ENCODE results near the gene RPLP2. TPM values are rescaled to one million over a fixed set of nuclear protein-coding genes. Genes with fewer than 3 reads are reported as not detected.
A peak's percentile ranks its signal among the peaks of the same experiment; 100 is the strongest.

Gene RPLP2
- total and polyA plus RNA-seq, 2 of the 4 experiments (the other 2 are of a cell fraction): 59.9 to 1,897 TPM

DNA sequence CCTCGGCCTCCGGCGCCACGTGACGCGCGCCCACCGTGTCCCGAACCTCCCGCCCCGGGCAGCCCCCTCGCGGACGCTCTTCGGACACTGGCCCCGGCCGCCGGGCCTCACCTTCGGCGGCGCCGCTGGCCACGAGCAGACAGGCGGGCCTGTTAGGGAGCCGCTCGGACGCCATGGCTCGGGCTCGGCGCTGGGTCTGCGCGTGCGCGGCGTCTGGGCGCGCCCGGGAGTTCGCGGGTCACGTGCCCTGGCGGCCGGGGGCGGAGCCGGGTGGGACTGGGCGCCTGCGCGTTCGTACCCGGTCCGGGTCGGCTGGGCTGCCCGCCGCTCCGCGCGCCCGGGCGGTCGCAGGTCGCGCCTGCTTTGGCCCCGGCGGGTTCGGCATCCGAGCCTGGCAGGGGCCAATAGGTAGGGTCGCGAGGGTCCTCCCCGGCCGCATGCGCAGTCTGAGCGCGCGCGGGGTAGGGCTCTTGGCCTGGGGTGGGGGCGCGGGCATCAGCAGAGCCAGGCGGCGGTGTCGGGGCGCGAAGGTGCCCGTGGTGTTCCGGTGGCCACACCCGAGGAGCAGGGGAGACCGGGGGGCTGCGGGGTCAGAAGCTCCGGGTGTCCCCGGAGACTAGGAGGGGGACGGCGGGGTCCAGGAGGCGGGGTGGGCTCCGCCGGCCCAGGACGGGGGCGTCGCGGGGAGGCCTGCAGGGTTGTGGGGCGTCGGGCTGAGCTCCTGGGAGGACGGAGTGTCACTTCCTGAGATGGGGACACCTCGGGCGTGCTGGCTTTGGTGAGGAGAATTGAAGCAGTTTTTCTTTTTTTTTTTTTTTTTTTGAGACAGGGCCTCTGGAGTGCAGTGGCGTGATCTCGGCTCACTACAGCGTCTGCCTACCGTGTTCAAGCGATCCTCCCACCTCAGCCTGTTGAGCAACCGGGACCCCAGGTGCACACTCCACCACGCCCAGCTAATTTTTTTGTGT is 32.2 kb upstream of the RPLP2 start, which contains the start of gene GATD1:
GATD1 (minus strand) TSS at position 200 of the 968 bp plus-strand sequence; CDS start at position 175, 25 bp downstream.
- peak; percentile 85 for ATAC-seq (ENCODE audit: low read depth)
- dilution Hi-C loops (cut with HindIII; ENCODE audit: low sequenced_read_pairs, unreplicated experiment): no loop called here
- TF ChIP-seq MXI1 (IDR thresholded peaks at IDR 0.05; ENCODE audit: borderline replicate concordance, low read depth, low read length): peak; percentile 55; the same call in 1 of the 2 replicates
- TF ChIP-seq, protein P1, sequence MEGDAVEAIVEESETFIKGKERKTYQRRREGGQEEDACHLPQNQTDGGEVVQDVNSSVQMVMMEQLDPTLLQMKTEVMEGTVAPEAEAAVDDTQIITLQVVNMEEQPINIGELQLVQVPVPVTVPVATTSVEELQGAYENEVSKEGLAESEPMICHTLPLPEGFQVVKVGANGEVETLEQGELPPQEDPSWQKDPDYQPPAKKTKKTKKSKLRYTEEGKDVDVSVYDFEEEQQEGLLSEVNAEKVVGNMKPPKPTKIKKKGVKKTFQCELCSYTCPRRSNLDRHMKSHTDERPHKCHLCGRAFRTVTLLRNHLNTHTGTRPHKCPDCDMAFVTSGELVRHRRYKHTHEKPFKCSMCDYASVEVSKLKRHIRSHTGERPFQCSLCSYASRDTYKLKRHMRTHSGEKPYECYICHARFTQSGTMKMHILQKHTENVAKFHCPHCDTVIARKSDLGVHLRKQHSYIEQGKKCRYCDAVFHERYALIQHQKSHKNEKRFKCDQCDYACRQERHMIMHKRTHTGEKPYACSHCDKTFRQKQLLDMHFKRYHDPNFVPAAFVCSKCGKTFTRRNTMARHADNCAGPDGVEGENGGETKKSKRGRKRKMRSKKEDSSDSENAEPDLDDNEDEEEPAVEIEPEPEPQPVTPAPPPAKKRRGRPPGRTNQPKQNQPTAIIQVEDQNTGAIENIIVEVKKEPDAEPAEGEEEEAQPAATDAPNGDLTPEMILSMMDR (conservative IDR thresholded peaks at IDR 0.05; ENCODE audit: low read depth, low read length): no peak
- no peak for TF ChIP-seq RFX5 (IDR thresholded peaks at IDR 0.05; ENCODE audit: low read depth, low read length)
- TF ChIP-seq, protein P2, sequence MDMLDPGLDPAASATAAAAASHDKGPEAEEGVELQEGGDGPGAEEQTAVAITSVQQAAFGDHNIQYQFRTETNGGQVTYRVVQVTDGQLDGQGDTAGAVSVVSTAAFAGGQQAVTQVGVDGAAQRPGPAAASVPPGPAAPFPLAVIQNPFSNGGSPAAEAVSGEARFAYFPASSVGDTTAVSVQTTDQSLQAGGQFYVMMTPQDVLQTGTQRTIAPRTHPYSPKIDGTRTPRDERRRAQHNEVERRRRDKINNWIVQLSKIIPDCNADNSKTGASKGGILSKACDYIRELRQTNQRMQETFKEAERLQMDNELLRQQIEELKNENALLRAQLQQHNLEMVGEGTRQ (IDR thresholded peaks at IDR 0.05; ENCODE audit: low read depth, low read length): peak; percentile 97
- TF ChIP-seq SMC3 (IDR thresholded peaks at IDR 0.05; ENCODE audit: low read depth, low read length): no peak
- peak; percentile 87 for TF ChIP-seq POLR2A (IDR thresholded peaks at IDR 0.05; ENCODE audit: low read depth, low read length)
- TF ChIP-seq RCOR1 (IDR thresholded peaks at IDR 0.05; ENCODE audit: insufficient replicate concordance, low read length): no peak
- peak; percentile 47; the same call in 1 of the 2 replicates for TF ChIP-seq MAZ (IDR thresholded peaks at IDR 0.05; ENCODE audit: borderline replicate concordance, low read depth, low read length)
- no peak for TF ChIP-seq FOS (IDR thresholded peaks at IDR 0.05; ENCODE audit: low read depth, low read length)
- TF ChIP-seq BHLHE40 (IDR thresholded peaks at IDR 0.05; ENCODE audit: low read depth, low read length): peak; percentile 90
- no peak for TF ChIP-seq NFE2L2 (IDR thresholded peaks at IDR 0.05; ENCODE audit: low read depth, low read length)
- TF ChIP-seq, protein P3, sequence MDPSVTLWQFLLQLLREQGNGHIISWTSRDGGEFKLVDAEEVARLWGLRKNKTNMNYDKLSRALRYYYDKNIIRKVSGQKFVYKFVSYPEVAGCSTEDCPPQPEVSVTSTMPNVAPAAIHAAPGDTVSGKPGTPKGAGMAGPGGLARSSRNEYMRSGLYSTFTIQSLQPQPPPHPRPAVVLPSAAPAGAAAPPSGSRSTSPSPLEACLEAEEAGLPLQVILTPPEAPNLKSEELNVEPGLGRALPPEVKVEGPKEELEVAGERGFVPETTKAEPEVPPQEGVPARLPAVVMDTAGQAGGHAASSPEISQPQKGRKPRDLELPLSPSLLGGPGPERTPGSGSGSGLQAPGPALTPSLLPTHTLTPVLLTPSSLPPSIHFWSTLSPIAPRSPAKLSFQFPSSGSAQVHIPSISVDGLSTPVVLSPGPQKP (IDR thresholded peaks at IDR 0.05; ENCODE audit: borderline replicate concordance, low read depth, low read length): no peak

More for the DNA sequence above, 32.2 kb upstream of the RPLP2 start, which contains the start of gene GATD1:
- peak within 1 kb of the TSS; percentile 99 for H3K9ac ChIP-seq (ENCODE audit: low read depth, low read length)
- H4K5ac ChIP-seq (ENCODE audit: low read depth, low read length): peak within 1 kb of the TSS; percentile 30
- H3K23ac ChIP-seq (ENCODE audit: low read depth, low read length): peak within 1 kb of the TSS; percentile 98
- H2BK15ac ChIP-seq (ENCODE audit: low read depth, low read length): no peak within 1 kb of the TSS; the same call in 2 of the 3 replicates
- H3K4me1 ChIP-seq (ENCODE audit: control insufficient read depth, insufficient read depth, low read length): peaks cover 13% of the 10 kb centered on the region
- peak within 1 kb of the TSS; percentile 98 for H3K27ac ChIP-seq (ENCODE audit: insufficient read depth, low read length)
- H3K4me2 ChIP-seq (ENCODE audit: low read depth, low read length): peak within 1 kb of the TSS; percentile 99
- peak; percentile 75 for DNase-seq
- peak within 1 kb of the TSS; percentile 99 for H3K4me3 ChIP-seq (ENCODE audit: insufficient read depth, low read depth, low read length)
- WGBS, 2 experiments (ENCODE audit: extremely low coverage in 2 of 2, insufficient read length in 1 of 2): 1% methylated on average over 50 of the region's 110 CpGs; no CpG with 5 or more reads in 1 of the 2 experiments
- peak within 1 kb of the TSS; percentile 67 to 91 for H4K8ac ChIP-seq (ENCODE audit: low read depth in 2 of 2, low read length in 2 of 2)
- in situ Hi-C loops (cut with MboI; ENCODE audit: low sequenced_read_pairs): no loop called here
- peak within 1 kb of the TSS; percentile 91 for H3K4ac ChIP-seq (ENCODE audit: low read depth, low read length)
- H2BK5ac ChIP-seq (ENCODE audit: low read depth, low read length, poor library complexity, severe bottlenecking): peak within 1 kb of the TSS; percentile 88
- intact Hi-C loops (cut with micrococcal nuclease): no loop called here
- peaks cover 25% of the 10 kb centered on the region for H3K36me3 ChIP-seq (ENCODE audit: control insufficient read depth, insufficient read depth, low read length)
- no TSS peak for BruUV-seq (replicated peaks)
- H3K18ac ChIP-seq (ENCODE audit: low read depth, low read length): peak within 1 kb of the TSS; percentile 46; the same call in 1 of the 2 replicates
- H3K9me3 ChIP-seq (ENCODE audit: control insufficient read depth, insufficient read depth, low read length): no peaks in the 10 kb centered on the region
- H2AFZ ChIP-seq (replicated peaks; ENCODE audit: low read length, poor library complexity): peak within 1 kb of the TSS; percentile 90
- H2AK5ac ChIP-seq (ENCODE audit: low read depth, low read length): peak within 1 kb of the TSS; percentile 99
- peaks cover 55% of the 10 kb centered on the region for H4K20me1 ChIP-seq (ENCODE audit: insufficient read depth, low read length)
- peak within 1 kb of the TSS; percentile 51 for H3K56ac ChIP-seq (ENCODE audit: extremely low read depth, insufficient read depth, low read length)
- no peaks in the 10 kb centered on the region for H3K27me3 ChIP-seq (ENCODE audit: control insufficient read depth, insufficient read depth, low read length)
- H3K9me1 ChIP-seq (ENCODE audit: insufficient read depth, low read length): peaks cover 11% of the 10 kb centered on the region; the same call in 1 of the 2 replicates
- H2AK9ac ChIP-seq (replicated peaks; ENCODE audit: low read depth, low read length, poor library complexity): peak within 1 kb of the TSS; percentile 100
- peaks cover 12 to 74% of the 10 kb centered on the region in 2 experiments for H3K79me1 ChIP-seq (ENCODE audit: low read depth in 1 of 2, low read length in 2 of 2)
- no peak within 1 kb of the TSS for H2BK120ac ChIP-seq (ENCODE audit: low read depth, low read length)
- peak within 1 kb of the TSS; percentile 91 for H4K91ac ChIP-seq (ENCODE audit: insufficient read depth, low read depth, low read length)
- no peak within 1 kb of the TSS for H2BK20ac ChIP-seq (ENCODE audit: low read depth, low read length)
- H3K14ac ChIP-seq (replicated peaks; ENCODE audit: low read depth, low read length): peak within 1 kb of the TSS; percentile 77
- POLR2A ChIA-PET (ENCODE audit: unreplicated experiment): interaction anchor here (0.6 kb wide), 2 partner anchors 23 to 27 kb away, joined by 4 to 11 read pairs; no protein-coding TSS in a partner anchor
- CTCF ChIA-PET: no interaction called here
